Heart left ventricle (tissue), 13 donors: Measurements from ENCODE around the gene DPY19L3.

Experiments
- POLR2A ChIP-seq, 2 donors: fragments of 450-650 bp; IDR thresholded peaks; one replicate each; pipeline ENCODE4 v1.6.1; 2017; ENCODE audit warnings: antibody characterized with exemption in 2 of 2, mild to moderate bottlenecking in 2 of 2, moderate library complexity in 2 of 2
- TF ChIP-seq, protein P1 (sequence below), 12 donors: fragments of 200-600 bp; sonication (generic) in 4 of 12; IDR thresholded peaks; one replicate each; pipeline versions ENCODE4 v1.5.0 to v1.8.0; 2018 to 2022; ENCODE audit warnings: antibody characterized with exemption in 12 of 12, mild to moderate bottlenecking in 5 of 12
- donor health status: ischemic (EF 13 %, LVEDD 7.1; RV severe dilation, severe dysfunction).
- donor health status: DM: no; HTN: yes; CAD: no.
- donor health status: DM: no; HTN: no; CAD: no.
- donor health status: ischemic (EF 25% LVEDD 6.9; RV normal size, moderate dysfunction).
- donor health status: ischemic (EF 25% LVEDD 5.7; RV mildly dilated, moderate dysfunction).
- donor health status: ischemic (EF 35%, LVEDD 5.7; RV mildly dilated, moderate dysfunction).
- donor health status: nonischemic (EF 11% LVEDD 7.7; RV severe dilation, severe dysfunction).
- donor health status: DM: yes; HTN: yes; CAD: no.
- donor health status: PGD.
- donor health status: ischemic (EF 29% LVEDD 5.4; RV normal size, mild dysfunction).
- donor health status: nonischemic (EF 23%, LVEDD 6.1; RV moderate dilation, normal function).

DNA sequence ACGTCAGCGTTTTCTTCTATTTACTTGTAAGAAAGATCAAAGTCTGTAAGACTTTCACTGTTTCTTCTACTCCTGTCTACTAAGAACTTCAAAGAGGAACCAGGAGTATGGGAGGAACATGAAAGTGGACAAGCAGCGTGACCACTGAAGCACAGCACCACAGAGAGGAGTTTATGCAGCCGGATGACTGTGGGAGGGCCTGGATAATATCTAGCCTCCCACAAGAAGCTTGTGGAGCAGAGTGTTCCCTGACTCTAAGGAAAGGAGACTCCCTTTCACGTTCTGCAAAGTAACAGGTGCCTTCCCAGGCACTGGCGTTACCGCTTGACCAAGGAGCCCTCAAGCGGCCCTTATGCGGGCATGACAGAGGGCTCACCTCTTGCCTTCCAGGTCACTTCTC lies 91.8 kb downstream of the DPY19L3 start:
- TF ChIP-seq, protein P1, sequence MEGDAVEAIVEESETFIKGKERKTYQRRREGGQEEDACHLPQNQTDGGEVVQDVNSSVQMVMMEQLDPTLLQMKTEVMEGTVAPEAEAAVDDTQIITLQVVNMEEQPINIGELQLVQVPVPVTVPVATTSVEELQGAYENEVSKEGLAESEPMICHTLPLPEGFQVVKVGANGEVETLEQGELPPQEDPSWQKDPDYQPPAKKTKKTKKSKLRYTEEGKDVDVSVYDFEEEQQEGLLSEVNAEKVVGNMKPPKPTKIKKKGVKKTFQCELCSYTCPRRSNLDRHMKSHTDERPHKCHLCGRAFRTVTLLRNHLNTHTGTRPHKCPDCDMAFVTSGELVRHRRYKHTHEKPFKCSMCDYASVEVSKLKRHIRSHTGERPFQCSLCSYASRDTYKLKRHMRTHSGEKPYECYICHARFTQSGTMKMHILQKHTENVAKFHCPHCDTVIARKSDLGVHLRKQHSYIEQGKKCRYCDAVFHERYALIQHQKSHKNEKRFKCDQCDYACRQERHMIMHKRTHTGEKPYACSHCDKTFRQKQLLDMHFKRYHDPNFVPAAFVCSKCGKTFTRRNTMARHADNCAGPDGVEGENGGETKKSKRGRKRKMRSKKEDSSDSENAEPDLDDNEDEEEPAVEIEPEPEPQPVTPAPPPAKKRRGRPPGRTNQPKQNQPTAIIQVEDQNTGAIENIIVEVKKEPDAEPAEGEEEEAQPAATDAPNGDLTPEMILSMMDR (IDR thresholded peaks at IDR 0.05): no peak
- no peak for TF ChIP-seq POLR2A (IDR thresholded peaks at IDR 0.05)
